ENCODE data around the gene MMEL1.

MMEL1 gene

GRCh38 chr1:2590233-2591141, 42.3 kb downstream of the MMEL1 start:
- no peak for DNase-seq

DNA sequence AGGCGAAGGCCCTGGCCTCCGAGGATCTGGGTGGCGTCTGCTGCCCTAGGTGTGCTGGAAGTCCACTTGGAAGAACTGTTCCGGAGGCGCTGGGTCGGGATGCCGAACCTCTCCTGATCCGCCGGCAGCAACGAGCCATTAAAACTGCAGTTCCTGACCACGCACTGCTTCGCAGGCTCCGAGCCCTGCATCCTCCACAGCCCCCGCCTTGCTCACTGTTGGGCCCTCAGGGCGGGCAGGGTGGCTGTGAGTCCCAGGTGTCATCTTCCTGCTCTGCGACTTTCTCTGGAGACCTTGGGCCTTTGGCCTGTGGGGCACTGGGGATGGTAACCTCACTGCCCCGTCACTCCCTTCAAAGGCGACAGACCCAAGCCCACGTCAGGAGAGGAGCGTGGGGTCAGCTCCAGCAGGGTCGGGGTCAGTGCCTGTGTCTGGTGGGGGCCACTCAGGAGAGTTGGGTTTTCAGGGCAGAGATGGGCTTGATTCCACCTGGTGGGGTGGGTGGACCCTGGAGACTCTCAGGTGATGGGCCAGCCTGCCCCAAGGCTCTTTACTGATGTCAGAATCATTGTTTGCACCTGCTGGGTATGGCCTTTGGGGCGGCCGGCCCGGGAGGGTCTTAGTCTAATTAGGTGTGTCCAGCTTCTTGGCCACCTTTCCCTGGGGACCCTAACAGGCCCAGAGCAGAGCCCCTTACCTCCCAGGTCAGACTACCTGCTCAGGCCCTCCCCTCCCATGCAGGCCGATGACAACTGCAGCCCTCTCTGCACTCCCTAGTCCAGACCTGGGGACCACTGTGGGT, 43.2 kb downstream of the MMEL1 start:
- DNase-seq = no peak

DNA sequence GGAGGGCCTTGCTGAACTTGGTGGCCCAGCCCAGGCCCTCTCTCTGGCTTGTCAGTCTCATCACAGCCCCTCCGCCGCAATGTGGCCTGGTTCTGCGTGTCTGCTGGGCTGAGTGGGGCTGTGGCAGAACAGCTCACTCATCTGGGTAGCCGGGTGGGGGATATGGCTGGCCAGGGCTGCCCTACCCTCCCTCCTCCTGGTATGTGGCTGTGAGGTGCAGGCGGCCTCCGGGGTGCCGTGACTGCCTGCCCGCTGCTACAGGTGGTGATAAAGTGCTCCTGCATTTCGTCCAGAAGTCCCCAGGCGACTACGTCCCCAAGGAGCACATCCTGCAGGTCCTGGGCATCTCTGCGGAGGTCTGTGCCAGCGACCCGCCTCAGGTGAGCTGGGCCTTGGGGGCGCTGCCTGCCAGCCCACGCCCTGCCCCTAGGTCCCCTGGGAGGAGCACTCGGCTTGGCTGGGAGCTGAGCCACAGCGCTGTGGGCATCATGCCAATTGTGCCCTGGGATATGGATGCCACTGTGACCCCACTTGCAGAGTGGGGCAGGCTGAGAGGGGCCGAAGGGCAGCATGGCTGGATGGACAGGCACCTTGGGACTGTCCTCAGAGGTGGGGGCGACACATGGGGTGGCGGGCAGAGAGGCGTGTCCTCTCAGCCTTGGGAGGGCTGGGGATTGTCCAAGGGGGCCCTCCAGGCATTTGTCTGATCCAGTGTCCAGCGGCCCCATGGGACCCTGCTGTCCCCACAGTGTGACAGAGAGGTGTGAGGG, 44.0 kb downstream of the MMEL1 start:
- DNase-seq = no peak

DNA sequence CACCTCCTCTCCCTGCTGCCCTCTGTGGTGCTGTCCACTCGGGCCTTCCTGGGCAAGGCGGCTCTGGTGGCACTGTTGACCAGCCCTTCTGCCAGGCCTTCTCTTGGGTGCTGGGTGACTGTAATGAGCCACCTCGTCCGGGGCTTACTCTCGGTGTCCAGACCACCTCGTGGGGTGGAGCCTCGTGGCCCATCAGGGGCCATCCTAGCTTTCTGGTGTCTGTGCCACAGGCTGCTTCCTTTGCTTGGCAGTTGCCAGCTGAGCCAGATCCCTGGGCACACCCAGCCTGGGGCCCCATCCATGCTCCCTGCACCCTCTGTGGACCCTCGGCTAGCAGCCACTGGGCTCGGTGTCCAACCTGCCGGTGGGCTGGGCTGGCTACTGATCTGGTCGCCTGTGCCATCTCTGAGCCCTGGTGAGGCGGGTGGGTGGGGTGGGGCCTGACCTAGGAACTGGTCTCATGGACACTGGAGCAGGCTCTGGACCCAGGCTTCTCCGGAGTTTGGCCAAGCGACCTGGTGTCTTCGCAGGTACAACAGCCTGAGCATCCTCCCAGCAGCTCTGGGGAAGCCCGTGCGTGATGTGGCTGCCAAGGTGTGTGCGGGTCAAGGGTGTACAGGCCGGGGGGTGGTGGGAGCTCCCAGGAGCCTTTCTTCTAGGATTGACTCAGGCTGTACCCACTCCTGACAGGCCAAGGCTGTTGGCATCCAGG, 44.8 kb downstream of the MMEL1 start:
- DNase-seq = no peak

DNA sequence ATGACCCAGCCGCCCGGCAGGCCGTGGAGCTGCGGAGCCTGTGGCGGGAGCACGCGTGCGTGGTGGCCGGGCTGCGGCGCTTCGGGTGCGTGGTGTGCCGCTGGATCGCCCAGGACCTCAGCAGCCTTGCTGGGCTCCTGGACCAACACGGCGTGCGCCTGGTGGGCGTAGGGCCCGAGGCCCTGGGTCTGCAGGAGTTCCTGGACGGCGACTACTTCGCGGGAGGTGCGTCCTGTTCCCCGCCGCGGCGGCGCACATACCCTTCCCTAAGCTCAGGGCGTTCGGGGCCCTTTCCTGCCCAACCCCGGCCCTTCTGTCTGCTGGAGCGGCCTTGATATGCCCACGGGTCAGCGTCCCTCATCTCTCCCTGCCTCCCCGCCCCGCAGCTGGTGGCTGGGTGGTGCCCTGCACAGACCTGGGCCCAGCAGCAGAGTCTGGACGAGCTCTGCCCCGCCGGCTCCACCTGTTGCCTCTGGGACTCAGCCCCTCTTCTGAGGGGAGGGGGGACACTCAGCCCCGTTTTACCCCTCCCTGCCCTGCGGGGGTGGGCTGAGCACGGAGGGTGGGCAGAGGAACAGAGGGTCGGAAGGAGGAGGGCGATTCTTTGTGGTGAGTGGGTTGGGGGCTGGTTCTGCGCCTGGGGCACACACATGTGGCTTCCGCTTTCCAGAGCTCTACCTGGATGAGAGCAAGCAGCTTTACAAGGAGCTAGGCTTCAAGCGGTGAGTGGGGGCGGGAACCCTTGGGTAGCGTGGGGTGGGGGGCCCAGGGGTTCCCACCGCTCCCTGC, 45.6 kb downstream of the MMEL1 start:
- DNase-seq = peak; percentile 28 to 60 (median 31)

- peak; percentile 100 for DNase-seq
These were observed 46.4 kb downstream of the MMEL1 start, which contains the start of gene PRXL2B for GRCh38 chr1:2586154-2587070. TSS of gene PRXL2B (plus strand) at chr1:2586777. CDS start at chr1:2586886, 109 bp downstream.

- peak; percentile 85 to 90 (median 87) for DNase-seq
These were observed 47.3 kb downstream of the MMEL1 start for GRCh38 chr1:2585318-2586092.

GRCh38 chr1:2584686-2585317, 48.0 kb downstream of the MMEL1 start:
- no peak for DNase-seq

- DNase-seq = no peak
These were observed 48.9 kb downstream of the MMEL1 start for GRCh38 chr1:2583871-2584351.

GRCh38 chr1:2583331-2583791, 49.5 kb downstream of the MMEL1 start:
- peak; percentile 42 to 61 (median 49) for DNase-seq

DNA sequence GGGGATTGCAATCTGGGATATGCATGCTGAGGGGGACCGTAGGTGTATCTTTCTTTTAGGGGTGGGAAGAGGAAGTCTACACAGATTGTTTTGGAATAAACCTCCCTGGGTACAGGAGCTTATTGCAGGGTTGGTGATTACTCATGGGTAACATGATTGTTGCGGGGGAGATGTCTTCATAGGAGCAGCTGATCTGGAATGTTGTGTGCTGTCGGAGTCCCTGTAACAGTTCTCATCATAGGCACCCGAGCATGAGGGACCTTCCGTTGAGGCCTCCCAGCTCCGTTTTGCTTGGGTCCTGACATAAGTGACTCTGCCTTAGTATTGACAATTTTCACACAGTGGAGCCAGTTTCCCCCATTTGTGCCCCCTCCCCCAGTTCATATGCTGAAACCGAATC, 50.4 kb downstream of the MMEL1 start:
- peak; percentile 76 to 85 (median 83) for DNase-seq

DNA sequence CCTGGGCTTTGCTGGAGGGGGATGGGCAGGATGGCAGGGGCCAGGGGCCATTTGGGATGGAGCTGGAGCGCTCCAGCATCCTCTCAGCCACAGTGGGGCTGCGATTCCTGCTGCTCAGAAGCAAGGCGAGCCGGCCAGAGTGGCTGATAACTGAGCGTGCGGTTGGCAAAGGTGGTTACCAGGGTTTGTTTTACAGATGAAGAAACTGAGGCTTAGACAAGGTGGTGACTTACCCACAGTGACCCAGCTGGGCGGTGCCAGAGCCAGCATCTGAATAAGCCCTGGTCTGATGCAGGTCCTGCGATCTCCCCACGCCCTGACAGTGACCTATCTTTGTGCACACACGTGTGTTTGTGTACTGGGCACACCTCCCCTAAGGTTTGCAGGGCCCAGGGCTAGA, 52.1 kb downstream of the MMEL1 start:
- no peak for DNase-seq

DNA sequence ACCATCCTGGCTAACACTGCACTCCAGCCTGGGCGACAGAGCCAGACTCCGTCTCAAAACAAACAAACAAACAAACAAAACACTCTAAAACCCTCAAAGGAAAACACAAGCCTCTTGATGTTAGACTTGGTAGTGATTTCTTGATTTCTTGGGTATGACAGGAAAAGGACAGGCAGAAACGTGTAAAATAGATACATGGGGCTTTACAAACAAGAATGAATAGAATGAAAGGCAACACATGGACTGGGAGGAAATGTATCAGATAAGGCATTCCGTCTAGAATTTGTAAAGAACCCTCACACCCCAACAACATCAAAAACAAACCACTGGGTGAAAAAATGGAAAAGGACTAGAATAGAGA, 54.1 kb downstream of the MMEL1 start:
- DNase-seq = no peak

DNA sequence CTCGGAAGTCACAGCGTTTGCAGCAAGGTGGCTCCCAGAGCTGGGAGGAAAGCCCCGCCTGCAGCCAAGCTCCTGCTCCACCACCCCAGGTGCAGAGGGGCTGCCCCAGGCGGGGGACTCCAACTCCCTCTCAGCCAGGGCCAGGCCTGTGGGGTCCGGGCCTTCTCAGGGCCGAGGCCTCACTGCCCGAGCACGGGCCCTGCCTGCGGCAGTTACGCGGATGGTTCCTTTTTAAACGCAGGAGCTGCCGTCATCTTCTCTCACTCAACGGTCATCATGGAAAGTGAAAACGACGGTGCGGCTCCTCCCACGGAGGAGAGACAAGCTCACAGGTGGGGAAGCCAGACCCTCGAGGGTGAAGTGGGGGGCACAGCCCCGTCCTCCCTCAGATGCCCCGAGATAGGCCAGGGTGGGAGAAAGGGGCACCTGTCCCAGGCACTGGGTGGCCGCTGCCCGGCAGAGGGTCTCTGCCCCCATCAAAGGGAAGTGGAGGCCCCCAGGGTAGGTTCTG, 55.2 kb downstream of the MMEL1 start:
- DNase-seq = peak; percentile 42 to 61 (median 59)

GRCh38 chr1:2575801-2576663, 56.8 kb downstream of the MMEL1 start:
- peak in 2 of 3 donors; percentile 44 to 64 for DNase-seq

- peak in 1 of 3 donors; percentile 29 for DNase-seq
These were observed 58.5 kb downstream of the MMEL1 start for GRCh38 chr1:2574350-2574749.

GRCh38 chr1:2573250-2573920, 59.4 kb downstream of the MMEL1 start:
- peak; percentile 63 to 80 (median 78) for DNase-seq

Data from suppressor macrophage treated with lipopolysaccharide for 1 hour (primary cell).